ENCODE measurements around the gene PCCB.

DNA sequence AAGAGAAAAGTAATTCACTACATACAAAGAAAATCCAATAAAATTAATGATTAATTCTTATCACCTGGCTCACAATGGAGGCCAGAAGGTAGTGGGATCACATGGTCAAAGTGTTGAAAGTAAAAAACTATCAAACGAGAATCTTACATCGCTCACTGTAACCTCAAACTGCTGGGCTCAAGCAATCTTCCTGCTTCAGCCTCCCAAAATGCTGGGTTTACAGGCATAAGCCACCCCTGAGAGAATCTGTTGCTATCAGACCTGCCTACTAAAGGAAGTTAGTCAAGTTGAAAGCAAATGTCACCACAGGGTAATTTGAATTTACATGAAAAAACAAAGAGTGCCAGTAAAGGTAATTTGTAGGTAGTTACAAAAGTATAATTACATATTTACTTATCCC lies 103.3 kb downstream of the PCCB start:
- TF ChIP-seq CTCF (tag by site-specific recombination; IDR thresholded peaks at IDR 0.05) = no peak
- no peak for TF ChIP-seq ATF2 (tag by site-specific recombination; IDR thresholded peaks at IDR 0.05; ENCODE audit: low read depth)
- no peak for TF ChIP-seq ZNF747 (tag by site-specific recombination; IDR thresholded peaks at IDR 0.05)
- TF ChIP-seq HOXA7 (CRISPR knock-in tag; IDR thresholded peaks at IDR 0.05; ENCODE audit: borderline replicate concordance) = no peak
- TF ChIP-seq, protein P1, sequence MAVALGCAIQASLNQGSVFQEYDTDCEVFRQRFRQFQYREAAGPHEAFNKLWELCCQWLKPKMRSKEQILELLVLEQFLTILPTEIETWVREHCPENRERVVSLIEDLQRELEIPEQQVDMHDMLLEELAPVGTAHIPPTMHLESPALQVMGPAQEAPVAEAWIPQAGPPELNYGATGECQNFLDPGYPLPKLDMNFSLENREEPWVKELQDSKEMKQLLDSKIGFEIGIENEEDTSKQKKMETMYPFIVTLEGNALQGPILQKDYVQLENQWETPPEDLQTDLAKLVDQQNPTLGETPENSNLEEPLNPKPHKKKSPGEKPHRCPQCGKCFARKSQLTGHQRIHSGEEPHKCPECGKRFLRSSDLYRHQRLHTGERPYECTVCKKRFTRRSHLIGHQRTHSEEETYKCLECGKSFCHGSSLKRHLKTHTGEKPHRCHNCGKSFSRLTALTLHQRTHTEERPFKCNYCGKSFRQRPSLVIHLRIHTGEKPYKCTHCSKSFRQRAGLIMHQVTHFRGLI (tag by site-specific recombination; IDR thresholded peaks at IDR 0.05) = no peak
- no peak for TF ChIP-seq ZBTB17 (tag by site-specific recombination; IDR thresholded peaks at IDR 0.05)
- TF ChIP-seq SP2 (tag by site-specific recombination; IDR thresholded peaks at IDR 0.05) = no peak
- TF ChIP-seq ZNF660 (tag by site-specific recombination; IDR thresholded peaks at IDR 0.05) = no peak
- no peak for TF ChIP-seq ZXDB (tag by site-specific recombination; IDR thresholded peaks at IDR 0.05)
- TF ChIP-seq ZNF302 (tag by site-specific recombination; IDR thresholded peaks at IDR 0.05; ENCODE audit: low read depth) = no peak
- TF ChIP-seq ZNF274 (IDR thresholded peaks at IDR 0.05; ENCODE audit: low read length) = no peak
- no peak for TF ChIP-seq ZNF274 (tag by site-specific recombination; IDR thresholded peaks at IDR 0.05; ENCODE audit: borderline replicate concordance)
- TF ChIP-seq ZNF558 (tag by site-specific recombination; IDR thresholded peaks at IDR 0.05) = no peak
- no peak for TF ChIP-seq ZNF366 (tag by site-specific recombination; conservative IDR thresholded peaks at IDR 0.05)

All from HEK293 (cell line).